ENCODE measurements around the gene ACP3. TPM values are rescaled to one million over a fixed set of nuclear protein-coding genes. Genes with fewer than 3 reads are reported as not detected.

Gene ACP3
- total RNA-seq, 2 experiments from 2014 or later: not detected

DNA sequence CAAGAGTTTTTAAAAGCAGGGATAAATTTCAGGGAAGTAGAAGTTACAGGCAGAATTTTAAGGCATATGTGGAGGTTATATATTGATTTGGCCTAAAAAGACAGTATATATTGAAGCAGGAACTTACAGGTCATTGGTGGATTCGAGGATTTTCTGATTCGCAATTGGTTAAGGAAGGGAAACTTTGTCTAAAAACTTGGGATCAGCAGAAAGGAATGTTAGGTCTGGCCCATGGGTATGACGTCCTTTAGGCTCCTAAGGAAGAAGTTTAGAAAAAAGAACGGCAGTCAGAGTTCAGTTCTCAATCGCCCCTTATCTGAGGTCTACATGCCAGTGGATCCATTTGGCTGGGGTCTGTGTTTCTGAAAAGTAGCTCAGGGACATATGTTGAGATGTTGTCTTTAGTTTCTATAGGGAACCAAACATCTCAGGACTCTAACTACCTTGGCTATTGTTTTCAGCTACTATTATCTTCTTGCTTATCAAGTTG, 33.2 kb upstream of the ACP3 start:
- no peaks in the 10 kb centered on the region for H3K9me3 Mint-ChIP-seq
- ChIA-PET CTCF (no interaction called here), POLR2A (no interaction called here)
- H3K4me3 Mint-ChIP-seq: no peak overlapping the region
- no peak overlapping the region for H3K4me3 ChIP-seq (ENCODE audit: low read length)
- H3K27ac ChIP-seq (ENCODE audit: low read depth in 1 of 2, low read length in 2 of 2): no peak overlapping the region
- no peaks in the 10 kb centered on the region for H3K4me1 ChIP-seq (ENCODE audit: insufficient read depth, low read length)
- no peaks in the 10 kb centered on the region for H3K4me1 Mint-ChIP-seq (ENCODE audit: low read depth)
- ATAC-seq (ENCODE audit: poor library complexity) (no peak), DNase-seq (no peak)
- H3K27me3 ChIP-seq (ENCODE audit: control insufficient read depth in 1 of 2, insufficient read depth in 2 of 2, low read length in 2 of 2): peaks cover 0 to 5% of the 10 kb centered on the region in 2 experiments
- TF ChIP-seq, protein P1, sequence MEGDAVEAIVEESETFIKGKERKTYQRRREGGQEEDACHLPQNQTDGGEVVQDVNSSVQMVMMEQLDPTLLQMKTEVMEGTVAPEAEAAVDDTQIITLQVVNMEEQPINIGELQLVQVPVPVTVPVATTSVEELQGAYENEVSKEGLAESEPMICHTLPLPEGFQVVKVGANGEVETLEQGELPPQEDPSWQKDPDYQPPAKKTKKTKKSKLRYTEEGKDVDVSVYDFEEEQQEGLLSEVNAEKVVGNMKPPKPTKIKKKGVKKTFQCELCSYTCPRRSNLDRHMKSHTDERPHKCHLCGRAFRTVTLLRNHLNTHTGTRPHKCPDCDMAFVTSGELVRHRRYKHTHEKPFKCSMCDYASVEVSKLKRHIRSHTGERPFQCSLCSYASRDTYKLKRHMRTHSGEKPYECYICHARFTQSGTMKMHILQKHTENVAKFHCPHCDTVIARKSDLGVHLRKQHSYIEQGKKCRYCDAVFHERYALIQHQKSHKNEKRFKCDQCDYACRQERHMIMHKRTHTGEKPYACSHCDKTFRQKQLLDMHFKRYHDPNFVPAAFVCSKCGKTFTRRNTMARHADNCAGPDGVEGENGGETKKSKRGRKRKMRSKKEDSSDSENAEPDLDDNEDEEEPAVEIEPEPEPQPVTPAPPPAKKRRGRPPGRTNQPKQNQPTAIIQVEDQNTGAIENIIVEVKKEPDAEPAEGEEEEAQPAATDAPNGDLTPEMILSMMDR (IDR thresholded peaks at IDR 0.05): no peak
- H3K27me3 Mint-ChIP-seq: peaks cover 28% of the 10 kb centered on the region
- H3K36me3 ChIP-seq (ENCODE audit: insufficient read depth, low read length): no peaks in the 10 kb centered on the region
- peaks cover 0 to 7% of the 10 kb centered on the region in 2 experiments for H3K9me3 ChIP-seq (ENCODE audit: control insufficient read depth in 1 of 2, insufficient read depth in 1 of 2, low read length in 2 of 2)
- intact Hi-C loops (cut with DNase I, micrococcal nuclease): no loop called here
- H3K27ac Mint-ChIP-seq: no peak overlapping the region
- no peaks in the 10 kb centered on the region for H3K36me3 Mint-ChIP-seq (ENCODE audit: low read depth)

DNA sequence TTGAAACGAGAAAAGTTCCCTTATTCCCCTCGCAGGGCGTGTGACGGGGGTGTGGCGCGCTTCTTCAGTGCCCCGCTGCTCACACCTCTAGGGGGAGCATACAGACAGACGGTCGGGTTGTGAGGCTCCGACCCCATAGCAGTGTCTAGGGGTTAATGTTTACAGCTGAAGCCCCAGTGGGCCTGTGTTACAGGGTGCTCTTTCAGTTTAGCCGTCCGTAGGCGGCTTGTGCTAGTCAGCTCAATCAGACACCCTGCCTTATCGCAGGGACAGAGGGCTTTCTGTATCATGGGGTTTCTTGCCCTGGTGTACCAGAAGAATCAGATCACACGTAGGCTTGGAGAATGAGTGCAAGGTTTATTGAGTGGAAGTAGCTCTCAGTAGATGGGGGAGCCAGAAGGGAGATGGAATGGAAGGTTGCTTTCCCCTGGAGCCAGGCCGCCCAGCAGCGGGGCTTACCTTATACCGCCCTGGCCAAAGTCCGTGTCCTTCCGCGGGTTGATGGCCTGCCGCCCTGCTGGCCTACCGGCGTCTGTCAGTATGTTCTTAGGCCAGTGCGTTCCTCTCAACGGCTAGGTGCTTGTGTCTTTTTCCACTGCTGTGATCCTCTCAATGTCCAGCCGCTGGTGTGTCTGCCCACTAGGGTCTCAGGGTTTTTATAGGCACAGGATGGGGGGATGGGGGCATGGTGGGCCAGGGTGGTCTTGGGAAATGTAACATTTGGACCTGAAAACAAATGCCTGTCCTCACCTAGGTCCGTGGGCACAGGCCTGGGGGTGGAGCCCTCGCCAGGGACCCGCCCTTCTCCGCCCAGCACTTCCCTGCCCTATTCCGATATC, 32.2 kb upstream of the ACP3 start:
- H3K4me3 Mint-ChIP-seq: no peak overlapping the region
- intact Hi-C loops (cut with DNase I, micrococcal nuclease): no loop called here
- Histone ChIP-seq H3K4me1 (ENCODE audit: insufficient read depth, low read length) (no peaks in the 10 kb centered on the region), H3K36me3 (ENCODE audit: insufficient read depth, low read length) (no peaks in the 10 kb centered on the region), H3K27me3 (ENCODE audit: control insufficient read depth in 1 of 2, insufficient read depth in 2 of 2, low read length in 2 of 2) (peaks cover 5% of the 10 kb centered on the region in 2 experiments), H3K9me3 (ENCODE audit: control insufficient read depth in 1 of 2, insufficient read depth in 1 of 2, low read length in 2 of 2) (peaks cover 0 to 7% of the 10 kb centered on the region in 2 experiments), H3K27ac (ENCODE audit: low read depth in 1 of 2, low read length in 2 of 2) (no peak overlapping the region), H3K4me3 (ENCODE audit: low read length) (no peak overlapping the region)
- H3K27me3 Mint-ChIP-seq: peaks cover 30% of the 10 kb centered on the region
- no peaks in the 10 kb centered on the region for H3K9me3 Mint-ChIP-seq
- ChIA-PET POLR2A (no interaction called here), CTCF (no interaction called here)
- TF ChIP-seq, protein P1 (IDR thresholded peaks at IDR 0.05): no peak
- H3K36me3 Mint-ChIP-seq (ENCODE audit: low read depth): no peaks in the 10 kb centered on the region
- no peak overlapping the region for H3K27ac Mint-ChIP-seq
- no peaks in the 10 kb centered on the region for H3K4me1 Mint-ChIP-seq (ENCODE audit: low read depth)
- no peak for ATAC-seq (ENCODE audit: poor library complexity)
- DNase-seq: no peak

DNA sequence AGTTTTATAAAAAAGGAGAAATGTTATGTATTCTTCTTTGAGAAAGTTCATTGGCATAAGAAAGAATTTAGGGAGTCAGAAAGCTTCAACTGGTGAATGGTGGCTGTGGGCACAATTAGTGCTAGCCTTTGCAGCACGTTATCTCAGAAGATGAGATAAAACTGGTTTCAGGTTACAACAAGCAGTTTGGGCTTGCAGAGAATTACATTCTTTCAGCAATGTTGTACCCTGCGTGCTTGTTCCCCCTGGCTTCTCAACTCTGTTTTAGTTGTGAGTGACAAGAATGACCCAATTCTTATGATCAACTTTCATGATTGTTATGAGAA, 31.6 kb upstream of the ACP3 start:
- H3K4me1 Mint-ChIP-seq (ENCODE audit: low read depth): no peaks in the 10 kb centered on the region
- TF ChIP-seq, protein P1 (IDR thresholded peaks at IDR 0.05): no peak
- Histone ChIP-seq H3K27me3 (ENCODE audit: control insufficient read depth in 1 of 2, insufficient read depth in 2 of 2, low read length in 2 of 2) (peaks cover 5% of the 10 kb centered on the region in 2 experiments), H3K9me3 (ENCODE audit: control insufficient read depth in 1 of 2, insufficient read depth in 1 of 2, low read length in 2 of 2) (peaks cover 0 to 7% of the 10 kb centered on the region in 2 experiments), H3K36me3 (ENCODE audit: insufficient read depth, low read length) (no peaks in the 10 kb centered on the region), H3K4me1 (ENCODE audit: insufficient read depth, low read length) (no peaks in the 10 kb centered on the region), H3K4me3 (ENCODE audit: low read length) (no peak overlapping the region), H3K27ac (ENCODE audit: low read depth in 1 of 2, low read length in 2 of 2) (no peak overlapping the region)
- POLR2A ChIA-PET: no interaction called here
- DNase-seq (no peak), ATAC-seq (ENCODE audit: poor library complexity) (no peak)
- no peak overlapping the region for H3K27ac Mint-ChIP-seq
- peaks cover 33% of the 10 kb centered on the region for H3K27me3 Mint-ChIP-seq
- no peaks in the 10 kb centered on the region for H3K9me3 Mint-ChIP-seq
- intact Hi-C loops (cut with DNase I, micrococcal nuclease): no loop called here
- H3K36me3 Mint-ChIP-seq (ENCODE audit: low read depth): no peaks in the 10 kb centered on the region
- CTCF ChIA-PET: no interaction called here
- H3K4me3 Mint-ChIP-seq: no peak overlapping the region

Data from CD4-positive, alpha-beta T cell (primary cell).